ENCODE measurements around the gene EIF4A2.
"Not testable (repeated sequence)": the region's sequence is repeated elsewhere in the genome, so short reads cannot be mapped to it uniquely, and the experiment has no call there.

Gene EIF4A2

DNA sequence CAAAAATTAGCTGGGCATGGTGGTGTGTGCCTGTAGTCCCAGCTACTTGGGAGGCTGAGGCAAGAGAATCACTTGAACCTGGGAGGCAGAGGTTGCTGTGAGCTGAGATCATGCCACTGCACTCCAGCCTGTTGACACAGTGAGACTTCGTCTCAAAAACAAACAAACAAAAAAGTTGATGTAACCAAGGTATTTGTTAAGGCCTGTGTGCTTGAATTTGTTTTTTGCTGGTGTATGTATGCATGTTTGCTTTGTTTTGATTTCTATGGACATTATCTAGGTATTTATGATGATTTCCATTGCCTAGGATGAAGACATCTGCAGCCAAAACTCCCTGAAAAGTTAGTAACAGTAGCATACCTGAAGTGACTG, 39.0 kb downstream of the EIF4A2 start:
- DNase-seq: not testable (repeated sequence)

- DNase-seq: peak; percentile 29
Observed at GRCh38 chr3:186823386-186823785, 40.0 kb downstream of the EIF4A2 start.

DNA sequence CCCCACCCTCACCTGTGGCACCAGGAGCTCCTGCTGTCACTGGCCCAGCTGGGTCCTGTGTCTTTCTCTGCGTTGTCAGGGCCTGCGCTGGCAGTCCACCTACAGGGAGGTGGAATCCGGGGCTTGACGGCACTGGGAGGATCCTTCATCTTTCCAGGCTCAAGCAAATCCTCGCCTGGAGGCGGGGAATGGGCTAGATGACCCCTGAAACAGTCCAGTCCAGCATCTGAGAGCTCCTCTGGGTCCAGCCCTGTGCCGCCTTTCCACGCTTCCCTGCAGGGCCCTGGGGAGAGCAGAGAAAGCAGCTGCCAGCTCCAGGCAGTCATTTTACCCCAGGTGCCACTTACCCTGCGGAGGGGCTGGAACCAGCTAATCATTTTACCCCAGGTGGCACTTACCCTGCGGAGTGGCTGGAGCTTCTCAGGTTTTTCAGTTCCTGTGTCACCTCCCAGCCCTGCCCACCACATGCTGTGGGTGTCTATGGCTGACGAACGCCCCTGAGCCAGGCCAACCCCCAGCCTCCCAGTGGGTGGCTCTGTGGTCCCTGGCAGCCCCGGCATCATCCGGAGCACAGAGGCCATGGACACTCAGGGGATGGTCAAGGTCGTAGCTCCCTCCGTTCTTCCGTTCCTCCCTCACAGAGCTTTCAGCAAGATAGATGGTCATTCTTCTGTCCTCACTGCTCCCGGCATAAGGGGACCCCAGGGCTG, 41.2 kb downstream of the EIF4A2 start:
- peak; percentile 98 for DNase-seq

DNA sequence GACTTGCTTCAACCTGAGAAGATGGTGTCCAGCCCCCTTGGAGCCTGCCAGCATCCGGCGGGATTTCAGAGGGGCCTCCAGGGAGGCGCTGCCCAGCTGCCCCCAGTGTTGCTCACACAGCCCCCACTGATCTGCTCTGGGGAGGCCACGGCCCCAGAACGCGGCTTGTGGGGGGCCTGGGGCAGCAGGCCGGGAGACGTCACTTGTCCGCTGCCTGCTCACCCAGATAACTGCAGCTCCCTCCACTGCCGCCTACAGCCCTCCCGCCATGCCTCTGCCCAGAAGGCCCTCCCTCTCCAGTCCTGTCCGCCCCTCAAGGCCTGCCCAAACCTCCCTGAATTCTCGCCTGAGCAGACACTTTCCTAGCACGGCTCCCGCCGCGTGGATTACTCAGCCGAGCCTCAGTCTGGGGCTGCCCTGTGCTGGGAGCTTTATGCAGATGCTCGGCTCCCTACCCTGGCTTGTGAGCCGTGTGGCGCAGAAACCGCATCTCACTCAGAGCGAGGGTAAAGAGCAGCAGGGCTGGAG, 42.0 kb downstream of the EIF4A2 start:
- DNase-seq: peak; percentile 87

GRCh38 chr3:186825872-186826409, 42.6 kb downstream of the EIF4A2 start:
- peak; percentile 69 for DNase-seq

- DNase-seq: peak; percentile 67
Observed at GRCh38 chr3:186826410-186826975, 43.1 kb downstream of the EIF4A2 start.

- peak; percentile 94 for DNase-seq
Observed at GRCh38 chr3:186826976-186827857, 43.8 kb downstream of the EIF4A2 start.

DNA sequence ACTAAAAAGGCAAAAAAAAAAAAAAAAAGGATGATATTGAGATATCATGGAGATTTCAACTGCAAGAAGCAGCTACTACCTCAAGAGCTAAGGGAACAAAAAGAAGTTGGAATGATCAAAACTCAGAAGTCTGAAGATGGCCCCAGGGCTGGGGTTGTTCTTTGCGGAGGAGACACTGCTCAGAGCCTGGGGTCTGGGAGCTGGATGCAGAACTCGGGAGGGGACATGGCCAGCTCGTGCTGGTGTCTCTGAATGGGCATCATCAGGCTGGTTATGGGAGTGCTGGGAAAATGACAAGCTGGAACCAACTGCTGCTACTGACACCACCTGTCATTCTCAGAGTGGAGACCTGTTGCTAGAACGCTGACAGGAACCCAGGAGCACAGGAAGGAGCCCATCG, 45.0 kb downstream of the EIF4A2 start:
- DNase-seq: no peak

- DNase-seq: no peak
Observed at GRCh38 chr3:186831798-186832197, 48.4 kb downstream of the EIF4A2 start.

GRCh38 chr3:186832276-186832675, 48.9 kb downstream of the EIF4A2 start:
- DNase-seq: no peak

Measured in NCI-H146 (cell line).